GM18861 (cell line): Measurements from ENCODE around the gene CACNA1A.
"Not testable (repeated sequence)": the region's sequence is repeated elsewhere in the genome, so short reads cannot be mapped to it uniquely, and the experiment has no call there.

Experiments
- ATAC-seq: cut with Tn5 transposase; IDR thresholded peaks from one replicate; pipeline ENCODE4 v1.9.1; 2021; ENCODE audit not compliant: unreplicated experiment

The CACNA1A gene

GRCh38 chr19:13506471-13506820, at the start of gene CACNA1A:
CACNA1A (minus strand) TSS chr19:13506479; CDS start chr19:13506224, 255 bp downstream.
- ATAC-seq, result no peak

GRCh38 chr19:13554506-13555240, 48.4 kb upstream of the CACNA1A start:
- no peak for ATAC-seq

- ATAC-seq, result no peak
Measured at GRCh38 chr19:13553880-13554400, 47.7 kb upstream of the CACNA1A start.

- ATAC-seq, result no peak
Measured at GRCh38 chr19:13548131-13548530, 41.9 kb upstream of the CACNA1A start.

- ATAC-seq, result no peak
Measured at GRCh38 chr19:13547102-13547501, 40.8 kb upstream of the CACNA1A start.

- no peak for ATAC-seq
Measured at GRCh38 chr19:13544423-13544822, 38.1 kb upstream of the CACNA1A start.

GRCh38 chr19:13541554-13541953, 35.3 kb upstream of the CACNA1A start:
- no peak for ATAC-seq

GRCh38 chr19:13539332-13539731, 33.1 kb upstream of the CACNA1A start:
- no peak for ATAC-seq

- no peak for ATAC-seq
Measured at GRCh38 chr19:13538601-13539253, 32.4 kb upstream of the CACNA1A start.

- no peak for ATAC-seq
Measured at GRCh38 chr19:13537454-13537853, 31.2 kb upstream of the CACNA1A start.

- no peak for ATAC-seq
Measured at GRCh38 chr19:13530720-13531119, 24.4 kb upstream of the CACNA1A start.

GRCh38 chr19:13529721-13530120, 23.4 kb upstream of the CACNA1A start:
- ATAC-seq, result not testable (repeated sequence)

- ATAC-seq, result no peak
Measured at GRCh38 chr19:13526552-13526951, 20.3 kb upstream of the CACNA1A start.

GRCh38 chr19:13521066-13521465, 14.8 kb upstream of the CACNA1A start:
- no peak for ATAC-seq

GRCh38 chr19:13511947-13512346, 5.7 kb upstream of the CACNA1A start:
- no peak for ATAC-seq

GRCh38 chr19:13507053-13507611, 853 bp upstream of the CACNA1A start:
- ATAC-seq, result no peak

GRCh38 chr19:13505761-13506470, 363 bp downstream of the CACNA1A start:
- no peak for ATAC-seq

- ATAC-seq, result no peak
Measured at GRCh38 chr19:13505164-13505695, 1.0 kb downstream of the CACNA1A start.

GRCh38 chr19:13503570-13504235, 2.6 kb downstream of the CACNA1A start:
- ATAC-seq, result no peak

GRCh38 chr19:13502231-13502630, 4.0 kb downstream of the CACNA1A start:
- no peak for ATAC-seq

GRCh38 chr19:13499692-13500091, 6.6 kb downstream of the CACNA1A start:
- ATAC-seq, result no peak
